IPS DF 4.7 (cell line): ENCODE measurements around the gene KRT78.
"Not testable (repeated sequence)": the region's sequence is repeated elsewhere in the genome, so short reads cannot be mapped to it uniquely, and the experiment has no call there.

ENCODE experiments used
- DNase-seq: peaks from one replicate; pipeline ENCODE4 v3.0.0-alpha.2; 2013; ENCODE audit warnings: low spot score; ENCODE audit errors: extremely low read depth

Gene KRT78

GRCh38 chr12:52798671-52799504 is 49.9 kb downstream of the KRT78 start:
- no peak for DNase-seq

GRCh38 chr12:52798003-52798670 is 50.7 kb downstream of the KRT78 start:
- DNase-seq, result no peak

- DNase-seq, result no peak
These were observed 51.3 kb downstream of the KRT78 start for GRCh38 chr12:52797529-52797894.

GRCh38 chr12:52796839-52797528 is 51.8 kb downstream of the KRT78 start:
- no peak for DNase-seq

GRCh38 chr12:52796429-52796794 is 52.4 kb downstream of the KRT78 start:
- DNase-seq, result no peak

GRCh38 chr12:52795694-52796428 is 52.9 kb downstream of the KRT78 start, which contains the start of gene KRT3:
TSS of gene KRT3 (minus strand) at chr12:52796117. CDS start at chr12:52796042, 75 bp downstream.
- DNase-seq, result no peak

- not testable (repeated sequence) for DNase-seq
These were observed 53.5 kb downstream of the KRT78 start for GRCh38 chr12:52795332-52795674.

- no peak for DNase-seq
These were observed 54.1 kb downstream of the KRT78 start for GRCh38 chr12:52794479-52795331.

- no peak for DNase-seq
These were observed 56.4 kb downstream of the KRT78 start for GRCh38 chr12:52792185-52793029.

- DNase-seq, result no peak
These were observed 57.3 kb downstream of the KRT78 start for GRCh38 chr12:52791271-52792184.

- DNase-seq, result no peak
These were observed 58.1 kb downstream of the KRT78 start for GRCh38 chr12:52790427-52791270.

GRCh38 chr12:52789637-52790426 is 59.0 kb downstream of the KRT78 start:
- no peak for DNase-seq

GRCh38 chr12:52788876-52789636 is 59.7 kb downstream of the KRT78 start:
- DNase-seq, result no peak

GRCh38 chr12:52788192-52788875 is 60.5 kb downstream of the KRT78 start:
- no peak for DNase-seq
